Measurements from ENCODE around the gene BANK1.
"Not testable (repeated sequence)": the region's sequence is repeated elsewhere in the genome, so short reads cannot be mapped to it uniquely, and the experiment has no call there.

The BANK1 gene

GRCh38 chr4:101886826-101887225 lies 96.3 kb downstream of the BANK1 start:
- DNase-seq (ENCODE audit: low read depth in 2 of 2), result no peak

DNA sequence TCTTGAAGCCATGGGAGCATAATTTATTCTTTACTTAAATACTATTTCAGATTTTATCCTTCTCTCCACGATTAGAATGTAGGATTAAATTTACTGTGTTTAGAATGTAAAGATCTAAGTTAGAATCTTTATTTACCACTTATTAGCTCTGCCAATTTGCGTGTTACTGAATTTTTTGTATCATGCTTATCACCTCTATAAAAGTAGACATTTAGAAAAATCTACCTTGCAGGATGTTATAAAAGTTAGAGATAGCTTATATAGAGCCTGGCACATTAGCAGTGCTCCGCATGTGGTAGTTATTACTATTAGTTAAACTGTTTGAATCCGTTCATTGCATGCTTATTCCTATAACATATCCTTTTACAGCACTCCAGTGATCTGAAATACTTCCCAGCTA lies 97.9 kb downstream of the BANK1 start:
- DNase-seq (ENCODE audit: low read depth in 2 of 2), result no peak

DNA sequence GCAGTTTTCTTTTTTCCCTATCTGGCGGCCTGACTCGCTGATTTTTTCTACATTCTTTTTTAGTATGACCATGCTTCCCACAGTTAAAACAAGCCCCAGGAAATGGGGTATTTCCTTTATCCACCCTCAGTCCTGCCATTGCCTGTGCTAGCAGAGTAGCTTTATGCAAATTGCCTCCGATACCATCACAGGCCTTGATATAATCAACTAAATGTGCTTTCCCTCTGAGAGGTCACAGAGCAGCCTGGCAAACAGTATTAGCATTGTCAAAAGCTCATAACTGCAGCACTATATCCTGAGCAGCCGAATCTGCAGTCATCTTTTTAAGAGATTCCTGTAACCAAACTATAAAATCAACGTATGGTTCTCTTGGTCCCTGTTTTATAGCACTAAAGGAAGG lies 115.0 kb downstream of the BANK1 start:
- not testable (repeated sequence) for DNase-seq (ENCODE audit: low read depth in 2 of 2)

DNA sequence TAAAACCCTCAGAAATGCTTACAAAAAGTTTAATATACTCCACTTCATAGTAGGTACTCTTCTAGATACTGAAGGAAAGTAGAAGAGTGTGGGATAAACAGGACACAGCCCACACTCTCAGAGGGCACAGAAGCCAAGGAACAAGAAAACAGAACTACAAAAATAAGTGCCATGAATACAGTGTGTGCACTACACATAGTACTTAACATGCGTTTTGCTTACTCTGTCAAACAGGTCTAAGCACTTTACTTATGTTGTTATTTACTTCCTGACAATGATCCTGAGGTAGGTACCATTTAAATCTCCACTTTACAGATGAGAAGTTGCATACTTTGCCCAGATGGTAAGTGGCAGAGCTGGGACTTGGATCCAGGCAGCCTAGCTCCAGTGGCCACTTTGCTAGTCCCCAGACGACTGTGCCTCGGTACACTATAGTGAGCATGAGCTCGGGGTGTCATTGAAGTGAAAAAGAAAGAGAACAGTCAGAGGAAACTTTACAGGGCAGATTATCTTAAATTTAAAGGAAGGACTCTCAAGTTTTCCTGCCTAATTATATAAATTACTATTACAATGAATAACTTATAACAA lies 120.3 kb downstream of the BANK1 start:
- DNase-seq (ENCODE audit: low read depth in 2 of 2), result no peak

DNA sequence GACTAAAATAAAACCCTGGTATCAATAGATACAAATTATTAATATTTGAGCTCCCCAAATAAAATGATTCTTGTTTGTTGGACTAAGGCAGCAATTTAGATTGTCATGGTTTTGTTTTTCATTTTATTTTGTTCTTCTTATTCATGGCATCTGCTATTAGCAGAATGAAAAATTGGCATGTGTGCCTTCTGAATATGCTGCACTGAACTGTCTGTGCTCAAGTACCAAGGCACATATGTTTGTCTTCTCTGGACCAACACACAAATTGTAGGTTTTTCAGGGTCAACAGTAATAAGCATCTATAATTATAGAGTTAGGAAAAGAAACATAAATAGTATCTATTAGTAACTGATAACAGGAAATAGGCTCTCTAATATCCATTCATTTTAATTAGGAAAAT lies 121.1 kb downstream of the BANK1 start:
- DNase-seq (ENCODE audit: low read depth in 2 of 2), result no peak

GRCh38 chr4:101914761-101915160 lies 124.2 kb downstream of the BANK1 start:
- DNase-seq (ENCODE audit: low read depth in 2 of 2), result no peak

- DNase-seq (ENCODE audit: low read depth in 2 of 2), result no peak
Measured at GRCh38 chr4:101919373-101919977, 128.9 kb downstream of the BANK1 start.

GRCh38 chr4:101921370-101921769 lies 130.8 kb downstream of the BANK1 start:
- DNase-seq (ENCODE audit: low read depth in 2 of 2), result no peak

DNA sequence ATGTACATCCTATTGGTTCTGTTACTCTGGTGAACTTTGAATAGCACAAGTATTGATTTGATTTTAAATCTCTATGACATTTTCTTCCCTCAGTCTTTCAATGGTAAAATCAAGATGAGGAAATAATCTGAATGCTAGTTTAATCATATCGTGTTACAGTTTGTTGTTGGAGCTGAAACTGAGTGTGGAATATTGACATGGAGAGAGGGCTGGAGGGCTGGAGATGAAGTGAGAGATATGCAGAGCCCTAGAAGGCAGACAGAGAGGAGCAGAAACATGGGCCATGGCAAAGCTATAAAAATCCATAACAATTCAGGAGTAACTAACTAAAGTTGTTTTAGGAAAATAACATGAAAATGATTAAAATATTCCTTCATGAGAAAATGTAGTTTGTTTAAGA lies 141.1 kb downstream of the BANK1 start:
- DNase-seq (ENCODE audit: low read depth in 2 of 2), result no peak

DNA sequence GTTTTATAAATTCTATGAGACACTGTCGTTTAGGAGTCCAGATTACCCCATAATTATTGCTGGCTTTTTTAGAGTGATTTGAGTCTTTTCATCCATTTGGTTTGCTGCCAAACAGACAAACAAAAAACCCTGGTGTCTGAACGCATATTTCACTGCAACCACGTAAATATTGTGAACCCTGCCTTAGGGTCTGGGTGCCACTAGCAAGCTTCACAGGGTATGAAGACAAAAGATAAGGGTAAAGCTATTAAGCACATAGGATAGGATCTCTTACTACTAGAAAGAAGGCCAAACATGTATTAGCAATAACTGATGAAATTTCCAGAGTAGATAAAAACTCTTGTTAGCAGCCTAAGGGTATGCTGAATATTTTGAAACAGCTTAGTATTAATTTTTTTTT lies 143.3 kb downstream of the BANK1 start:
- DNase-seq (ENCODE audit: low read depth in 2 of 2), result no peak

GRCh38 chr4:101938836-101939235 lies 148.3 kb downstream of the BANK1 start:
- no peak for DNase-seq (ENCODE audit: low read depth in 2 of 2)

- no peak for DNase-seq (ENCODE audit: low read depth in 2 of 2)
Measured at GRCh38 chr4:101941816-101942358, 151.4 kb downstream of the BANK1 start.

DNA sequence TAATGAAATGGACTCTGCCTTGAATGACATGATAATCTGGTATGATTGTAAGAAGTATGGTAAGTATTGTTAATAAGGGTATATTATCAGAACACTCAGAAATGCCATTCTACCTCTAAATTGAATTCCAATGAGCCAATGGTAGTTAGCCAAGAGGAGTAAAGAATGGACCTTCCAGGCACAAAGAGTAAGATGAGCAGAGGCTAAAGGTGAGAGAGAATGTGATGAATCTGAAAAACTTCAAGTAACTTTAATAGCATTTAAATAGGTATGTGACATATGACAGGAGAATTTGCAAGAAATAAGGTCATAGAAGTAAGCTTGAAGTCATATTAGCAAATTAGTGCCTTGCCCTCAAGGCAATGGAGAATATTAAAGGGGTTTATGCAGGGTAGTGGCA lies 152.4 kb downstream of the BANK1 start:
- no peak for DNase-seq (ENCODE audit: low read depth in 2 of 2)

DNA sequence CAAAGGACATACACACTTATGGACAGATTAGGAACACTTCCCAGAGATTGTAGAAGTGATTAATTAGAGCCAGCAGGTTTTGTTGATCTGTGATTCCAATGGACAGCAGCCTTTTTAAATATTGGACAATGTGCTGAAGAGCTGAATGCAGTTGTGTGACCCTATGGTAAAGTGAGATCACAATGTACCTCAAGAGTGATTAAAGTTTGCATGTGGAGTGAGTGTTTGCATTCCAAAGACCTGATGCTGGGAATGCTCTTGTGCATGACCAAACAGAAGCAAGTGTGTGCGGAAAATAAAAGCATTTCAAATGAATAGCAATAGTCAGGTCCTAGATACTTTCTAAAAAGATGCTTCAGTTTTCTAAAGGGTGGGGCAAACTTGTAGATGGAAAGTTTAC lies 154.1 kb downstream of the BANK1 start:
- no peak for DNase-seq (ENCODE audit: low read depth in 2 of 2)

GRCh38 chr4:101948055-101948454 lies 157.5 kb downstream of the BANK1 start:
- DNase-seq (ENCODE audit: low read depth in 2 of 2), result no peak

DNA sequence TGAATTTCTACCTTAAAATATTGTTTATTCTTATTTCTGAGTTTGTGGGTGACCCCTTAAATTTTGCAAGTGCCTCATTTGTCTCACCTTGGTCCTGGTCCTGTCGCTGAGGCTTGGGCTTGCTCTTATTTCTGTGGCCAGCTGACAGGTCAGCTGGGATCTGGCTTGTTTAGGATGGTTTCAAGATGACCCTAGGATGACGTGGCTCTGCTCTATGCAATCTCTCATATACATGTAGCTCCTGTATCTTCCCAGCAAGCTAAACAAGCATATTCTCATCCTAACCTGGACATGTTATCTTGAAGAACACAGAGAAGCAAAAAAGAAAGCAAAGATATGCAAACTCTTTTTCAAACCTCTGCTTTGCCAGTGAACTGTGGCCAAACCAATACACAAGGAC lies 158.4 kb downstream of the BANK1 start:
- no peak for DNase-seq (ENCODE audit: low read depth in 2 of 2)

DNA sequence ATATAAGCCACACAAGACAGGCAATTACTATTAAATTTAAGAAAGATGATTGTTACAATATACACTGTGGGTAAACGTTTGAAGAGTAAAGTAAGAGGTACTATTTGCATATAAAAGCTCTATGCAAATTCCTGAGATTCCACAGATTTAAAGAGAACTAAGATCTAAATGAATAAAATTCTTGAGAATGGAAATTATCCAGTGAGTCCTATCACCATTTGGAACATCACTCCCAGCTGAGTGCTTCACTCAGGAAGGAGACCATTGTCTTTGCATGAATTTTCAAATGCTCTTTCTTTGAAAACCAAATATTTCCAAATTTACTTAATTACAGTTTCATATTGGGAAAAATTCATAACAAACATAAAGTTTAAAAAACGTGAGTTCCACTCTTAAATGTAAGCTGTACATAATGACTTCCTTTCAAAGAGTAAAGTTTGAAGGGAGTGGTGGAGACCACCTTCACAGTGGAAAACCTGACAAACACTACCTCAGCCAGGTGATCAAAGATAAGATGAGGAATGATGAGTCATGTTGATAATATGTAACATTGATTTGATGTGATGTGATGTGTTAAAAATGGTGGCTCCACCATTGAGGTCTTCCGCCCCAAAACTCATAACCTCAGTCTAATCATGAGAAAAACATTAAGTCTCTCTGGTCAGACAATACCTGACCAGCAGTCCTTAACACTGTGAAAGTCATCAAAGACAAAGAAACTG lies 159.9 kb downstream of the BANK1 start:
- no peak for DNase-seq (ENCODE audit: low read depth in 2 of 2)

GRCh38 chr4:101952985-101953384 lies 162.5 kb downstream of the BANK1 start:
- DNase-seq (ENCODE audit: low read depth in 2 of 2), result no peak

DNA sequence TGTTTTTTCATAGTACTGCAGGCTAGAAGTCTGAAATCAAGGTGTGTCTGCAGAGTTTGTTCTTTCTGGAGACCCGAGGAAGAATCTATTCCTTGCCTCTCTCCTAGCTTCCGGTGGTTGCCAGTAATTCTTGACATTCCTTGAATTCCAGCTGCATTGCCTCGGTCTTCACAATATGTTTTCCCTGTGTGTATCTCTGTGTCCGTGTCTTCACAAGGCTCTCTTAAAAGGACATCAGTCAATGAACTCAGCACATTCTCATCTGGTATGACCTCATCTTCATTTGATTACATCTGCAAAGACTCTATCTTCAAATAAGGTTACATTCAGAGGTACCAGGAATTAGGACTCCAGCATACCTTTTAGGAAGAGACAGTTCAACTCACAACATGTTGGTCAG lies 163.4 kb downstream of the BANK1 start:
- no peak for DNase-seq (ENCODE audit: low read depth in 2 of 2)

DNA sequence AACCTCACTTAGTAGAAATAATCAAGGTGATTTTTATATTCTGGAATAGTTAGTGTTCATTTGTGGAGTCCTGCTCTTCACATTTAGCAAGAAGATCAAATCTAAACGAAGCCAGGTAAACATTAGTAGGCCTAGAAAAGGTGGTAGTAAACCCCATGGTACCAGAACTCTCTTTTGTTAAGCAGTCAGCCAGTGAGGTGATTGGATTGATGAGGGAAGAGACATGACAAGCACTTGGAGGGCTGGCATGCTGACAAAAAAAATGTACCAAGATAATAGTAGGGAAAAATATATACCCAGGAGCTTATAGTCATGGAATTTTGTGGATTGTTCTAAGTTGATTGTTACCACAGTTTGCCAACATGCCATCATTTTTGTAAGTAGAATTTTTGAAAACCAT lies 163.8 kb downstream of the BANK1 start:
- DNase-seq (ENCODE audit: low read depth in 2 of 2), result no peak

DNA sequence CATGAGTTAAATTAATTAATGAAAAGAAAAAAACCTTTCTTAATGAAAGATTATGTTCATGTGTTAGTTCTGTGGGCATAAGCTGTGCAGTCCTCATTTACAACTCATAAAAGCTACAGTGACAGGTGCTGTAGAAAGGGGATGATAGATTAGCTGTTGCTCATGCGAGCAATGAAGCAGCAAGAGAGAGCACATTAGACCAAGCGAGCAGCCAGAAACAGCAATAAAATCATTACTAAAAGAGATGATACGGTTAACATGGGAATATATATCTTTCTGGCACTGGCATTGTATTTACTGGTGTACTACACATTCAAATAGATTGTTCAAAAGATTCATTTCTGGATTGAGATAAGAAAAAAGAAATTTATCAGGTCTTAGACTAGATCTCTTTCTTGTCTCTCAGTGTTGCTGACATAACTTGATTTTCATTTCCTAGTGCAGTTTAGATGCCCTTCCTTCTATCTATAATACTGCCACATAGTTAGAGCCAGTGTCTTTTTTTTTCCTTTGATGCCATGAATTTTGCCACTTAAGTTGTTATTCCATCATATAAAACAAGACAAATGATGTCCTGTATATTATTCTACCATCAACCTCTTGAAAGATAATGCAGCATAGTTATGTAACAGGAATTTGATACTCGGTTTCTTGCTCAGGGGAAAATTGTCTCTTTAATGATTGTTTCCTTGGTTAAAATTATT lies 164.6 kb downstream of the BANK1 start:
- DNase-seq (ENCODE audit: low read depth in 2 of 2), result no peak

GRCh38 chr4:101956068-101956825 lies 165.7 kb downstream of the BANK1 start:
- DNase-seq (ENCODE audit: low read depth in 2 of 2), result no peak
